Measurements from ENCODE around the gene EFL1.
"Not testable (repeated sequence)": the region's sequence is repeated elsewhere in the genome, so short reads cannot be mapped to it uniquely, and the experiment has no call there.

The EFL1 gene

DNA sequence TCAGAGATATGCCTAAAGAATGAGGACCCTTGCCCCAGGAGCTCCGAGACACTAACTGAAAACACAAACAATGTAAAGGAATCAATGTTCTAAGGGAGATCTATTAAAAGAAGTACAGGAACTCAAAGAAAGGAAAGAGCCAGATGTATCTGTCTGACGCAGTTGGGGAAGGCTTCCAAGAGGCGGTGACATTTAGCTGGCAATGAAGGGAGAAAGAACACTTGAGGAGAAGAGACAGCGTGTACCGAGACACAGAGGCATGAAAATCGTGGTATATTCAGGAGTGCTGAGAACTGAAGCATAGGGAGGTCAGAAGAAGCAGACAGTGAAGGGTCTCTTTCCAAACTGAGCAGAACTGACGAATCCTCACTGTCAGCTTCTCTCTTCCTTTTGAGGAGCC is 66.7 kb downstream of the EFL1 start:
- not testable (repeated sequence) for DNase-seq

DNA sequence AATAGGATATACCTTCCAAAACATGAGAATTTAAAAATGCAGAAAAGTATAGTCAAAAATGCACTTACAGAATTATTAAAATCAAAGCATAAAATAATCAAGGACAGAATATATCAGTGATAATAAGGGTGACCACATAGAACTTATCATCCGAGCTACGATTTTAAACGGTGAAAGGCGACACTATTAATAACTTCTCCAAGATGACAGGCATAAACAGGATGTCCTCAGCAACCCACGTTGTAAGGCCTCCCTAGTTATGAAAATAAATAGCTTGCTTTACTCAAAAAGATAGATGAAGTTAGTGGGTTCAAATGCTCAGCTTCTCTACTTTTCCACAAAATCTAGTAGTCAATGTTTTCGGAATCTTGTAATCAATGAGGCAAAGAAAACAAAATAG is 68.0 kb downstream of the EFL1 start:
- not testable (repeated sequence) for DNase-seq

DNA sequence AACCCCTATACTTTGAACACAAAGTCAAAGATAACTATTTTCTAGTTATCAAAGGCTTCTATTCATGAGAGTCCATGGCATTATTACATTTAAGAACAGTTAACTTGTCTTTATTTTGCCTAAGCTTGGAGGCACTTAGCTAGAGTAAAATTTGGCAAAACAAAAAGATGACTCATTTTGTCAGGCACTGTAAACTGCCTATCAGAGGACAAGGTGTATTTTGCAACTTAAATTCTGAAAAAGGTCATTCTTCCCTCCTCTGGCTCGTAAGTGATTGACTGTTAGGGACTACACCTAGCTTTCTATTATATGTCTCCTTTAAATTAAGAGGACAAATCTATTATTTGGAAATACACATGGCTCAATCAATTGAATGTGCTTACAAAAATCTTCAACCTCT is 69.1 kb downstream of the EFL1 start:
- DNase-seq, result not testable (repeated sequence)

DNA sequence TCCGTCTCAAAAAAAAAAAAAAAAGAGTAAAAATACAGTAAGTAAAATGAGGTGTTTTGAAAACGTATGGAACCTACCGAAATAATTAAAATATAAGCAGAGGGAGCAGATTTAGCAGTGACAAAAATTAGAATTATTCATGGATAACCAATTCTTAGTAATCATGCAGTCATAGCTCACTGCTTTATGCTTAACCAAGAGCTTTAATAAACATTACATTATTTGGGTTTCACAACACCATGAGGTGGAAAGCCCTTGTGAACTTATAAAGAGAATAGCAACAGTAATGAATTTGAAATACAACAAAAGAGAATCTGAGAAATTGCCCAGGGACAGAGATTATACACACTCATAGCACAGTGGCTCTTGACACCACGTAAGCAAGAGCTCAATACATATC is 70.1 kb downstream of the EFL1 start:
- not testable (repeated sequence) for DNase-seq

DNA sequence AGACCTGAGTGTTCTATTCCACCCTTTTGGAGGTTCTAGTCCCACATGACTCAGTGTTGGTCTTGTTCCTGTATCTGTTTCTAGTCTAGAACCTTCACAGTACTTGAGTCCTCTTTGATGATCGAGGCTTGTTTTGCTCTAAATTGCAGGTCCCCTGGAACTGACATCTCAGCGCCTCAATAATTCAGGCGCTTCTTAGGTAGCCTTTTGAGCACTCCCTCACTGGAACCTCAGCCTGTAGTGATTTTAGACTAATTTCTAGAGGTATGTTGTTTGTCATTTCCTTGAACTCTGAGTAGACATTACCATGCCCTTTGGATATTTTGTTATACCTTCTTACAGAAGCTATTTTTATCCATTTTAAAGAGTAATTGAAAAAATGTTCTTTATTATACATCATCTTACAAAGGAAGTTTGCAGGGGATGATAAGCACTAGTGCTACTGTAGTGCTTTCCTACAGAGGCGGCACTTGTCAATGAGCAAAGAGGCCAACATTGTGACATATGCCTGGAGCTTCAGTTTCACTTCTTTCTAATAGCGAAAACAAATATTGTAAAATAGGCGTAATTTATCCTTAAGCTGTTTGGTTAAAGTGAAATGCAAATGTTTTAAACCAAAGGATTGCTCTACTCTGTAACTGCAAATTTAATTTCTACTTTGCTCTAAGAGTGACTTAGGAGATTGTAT is 75.7 kb downstream of the EFL1 start:
- DNase-seq, result no peak

DNA sequence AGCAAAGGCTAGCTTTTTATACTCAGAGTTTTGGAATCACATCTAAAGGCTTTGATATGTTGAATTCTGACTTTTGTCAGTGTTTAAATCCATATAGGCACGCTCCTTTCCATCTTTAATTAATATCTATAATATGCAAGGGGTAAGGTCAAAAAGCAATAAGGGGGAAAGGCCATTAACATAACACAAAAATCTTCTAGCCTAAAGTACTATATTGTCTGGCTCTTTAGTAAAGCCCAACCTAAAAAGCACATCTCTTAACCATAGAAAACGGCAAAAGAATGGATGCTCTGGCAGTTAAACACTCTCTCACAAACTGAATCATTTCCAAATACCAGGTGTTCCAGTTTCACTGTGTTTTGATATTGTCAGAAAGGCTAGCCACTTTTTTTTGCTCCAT is 76.4 kb downstream of the EFL1 start:
- no peak for DNase-seq

DNA sequence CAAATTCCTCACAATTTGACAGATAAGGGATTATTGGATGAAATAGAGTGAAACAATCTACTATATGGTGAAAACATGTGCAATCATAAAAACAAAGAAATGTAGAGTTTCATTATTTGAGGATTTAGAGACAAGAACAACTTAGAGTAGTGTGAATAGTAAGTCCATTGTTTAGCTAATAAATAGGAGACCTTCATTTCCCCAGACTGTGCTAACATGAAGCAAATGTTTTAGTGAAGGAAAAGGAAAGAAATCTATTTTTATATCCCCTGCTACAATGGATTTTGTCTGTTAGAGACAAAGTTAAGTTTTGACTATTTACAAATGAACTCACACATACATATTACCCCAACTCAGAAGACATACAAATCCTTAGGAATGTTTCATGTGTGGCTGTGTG is 77.8 kb downstream of the EFL1 start:
- no peak for DNase-seq

DNA sequence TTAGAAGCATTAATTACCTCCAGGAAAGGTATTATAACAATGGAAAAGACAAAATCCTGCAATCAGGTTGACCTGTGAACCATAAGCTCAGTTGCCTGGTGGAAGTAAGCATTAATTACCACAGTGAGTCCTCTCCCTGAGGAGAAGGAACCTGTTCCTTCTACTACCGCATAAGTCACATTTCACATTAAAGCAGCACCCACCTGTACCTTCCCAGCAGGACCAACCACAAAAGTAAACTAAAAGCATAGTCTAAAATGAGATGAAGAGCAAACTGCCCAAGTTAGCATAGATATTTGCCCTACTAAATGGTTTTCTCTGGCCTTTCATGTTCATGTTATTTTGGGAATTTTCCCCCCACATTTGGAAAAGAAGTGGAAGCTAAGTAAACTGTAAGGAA is 78.2 kb downstream of the EFL1 start:
- DNase-seq, result no peak

DNA sequence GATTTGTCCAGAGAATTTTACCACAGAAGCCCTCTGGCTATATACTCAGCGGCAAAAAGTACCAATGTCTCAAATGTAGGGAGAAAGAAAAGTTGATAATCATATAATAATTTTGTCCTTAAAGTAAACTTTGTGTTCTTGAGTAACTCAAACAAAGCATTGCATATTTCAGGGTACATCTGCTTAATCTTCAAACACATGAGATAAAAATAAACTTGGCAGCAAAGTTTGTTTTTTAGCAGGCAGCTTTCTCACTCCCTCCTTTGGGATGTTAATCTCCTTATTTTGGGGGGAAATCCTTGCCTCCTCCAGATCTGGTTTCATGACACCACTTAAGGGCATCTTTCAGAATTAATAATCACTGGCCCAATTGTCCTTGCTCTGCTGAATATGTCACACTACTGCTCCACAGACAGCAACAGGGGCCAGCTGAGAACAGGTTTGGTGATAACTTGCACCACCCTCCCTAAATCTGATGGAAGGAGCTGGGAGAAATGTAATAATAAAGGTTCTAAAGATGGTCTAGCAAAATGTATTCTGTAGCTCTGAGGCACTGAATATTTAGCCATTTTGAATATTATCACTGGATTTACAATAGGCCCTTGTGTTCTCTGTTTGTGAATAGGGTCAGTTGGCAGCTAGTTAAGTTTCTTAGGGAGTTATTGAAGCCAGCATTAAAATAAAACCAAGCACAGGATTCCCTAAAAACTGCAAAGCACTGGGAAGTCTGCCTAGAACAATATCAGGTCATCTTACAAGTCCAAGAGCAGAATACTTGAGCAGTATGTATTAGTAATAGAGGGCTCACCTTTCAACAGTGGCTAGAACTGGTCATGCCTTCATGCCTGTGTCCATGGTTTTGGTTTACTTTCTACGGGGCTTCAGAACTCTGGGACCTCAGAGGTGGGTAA is 79.2 kb downstream of the EFL1 start:
- no peak for DNase-seq

DNA sequence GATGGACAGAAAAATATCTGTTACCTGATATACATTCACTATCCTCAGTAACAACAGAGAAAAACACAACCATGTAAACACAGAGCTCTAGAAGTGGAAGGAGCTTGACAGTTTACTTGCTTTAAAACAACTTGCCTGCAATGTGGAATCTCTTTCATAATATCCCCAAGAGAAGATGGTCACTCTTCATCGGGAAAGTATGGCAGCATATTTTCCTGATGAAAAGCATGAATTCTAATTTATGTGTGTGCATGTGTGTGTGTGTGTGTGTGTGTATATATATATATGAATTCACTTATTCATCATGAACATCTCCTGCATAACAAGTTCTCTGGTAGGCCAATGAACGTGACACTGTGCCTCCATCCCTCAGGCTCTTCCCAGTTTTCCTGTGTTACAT is 81.2 kb downstream of the EFL1 start:
- no peak for DNase-seq

DNA sequence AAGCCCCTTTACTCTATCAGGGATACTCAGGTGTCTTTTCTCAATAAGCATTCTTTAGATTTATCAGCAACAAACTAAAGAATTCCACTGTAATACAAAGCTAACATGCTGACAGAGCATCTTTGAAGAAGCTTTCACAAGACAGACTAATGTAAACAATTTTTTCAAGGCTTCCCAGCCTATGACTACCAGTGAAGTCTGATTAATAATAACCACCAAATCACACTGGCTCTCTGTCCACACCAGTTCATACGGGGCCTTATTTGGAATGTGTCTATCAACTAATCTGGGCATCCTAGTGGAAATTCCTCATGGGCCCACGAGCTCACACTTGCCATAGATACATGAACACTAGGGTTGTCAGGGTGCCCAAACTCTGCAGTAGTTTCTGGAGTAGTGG is 84.5 kb downstream of the EFL1 start:
- DNase-seq, result no peak

DNA sequence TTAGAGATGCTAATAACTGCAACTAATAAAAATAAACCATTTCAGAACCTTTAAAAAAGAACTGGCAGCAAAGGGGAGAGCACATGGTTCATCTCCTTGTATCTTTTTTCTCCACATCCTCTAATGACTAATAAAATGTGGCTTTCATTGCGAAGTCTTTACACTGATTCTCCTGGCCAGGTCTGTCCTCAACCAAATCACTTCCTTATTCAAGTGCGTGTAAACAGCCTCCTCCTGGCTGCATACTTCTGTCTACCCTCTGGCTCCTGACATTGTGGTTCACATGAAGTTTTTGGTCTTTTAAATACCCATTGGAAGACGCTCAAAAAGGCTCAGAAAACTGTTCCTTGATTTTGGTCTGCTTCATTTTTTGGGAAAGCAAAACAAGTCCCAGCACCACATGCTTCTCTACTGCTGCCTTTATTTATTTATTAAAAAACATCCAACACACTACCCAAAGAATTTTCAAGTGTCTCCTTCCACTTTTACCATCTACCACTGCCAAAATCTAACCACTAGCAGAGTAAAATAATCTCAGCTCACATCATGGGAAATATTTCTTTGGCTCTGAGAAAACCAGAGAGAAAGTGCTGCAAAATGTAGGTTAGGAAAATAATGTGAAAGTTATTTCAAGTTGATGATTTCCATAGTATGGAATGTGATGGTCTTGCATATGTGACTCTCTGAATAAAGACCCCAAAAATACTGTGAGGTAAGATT is 85.1 kb downstream of the EFL1 start:
- DNase-seq, result no peak

DNA sequence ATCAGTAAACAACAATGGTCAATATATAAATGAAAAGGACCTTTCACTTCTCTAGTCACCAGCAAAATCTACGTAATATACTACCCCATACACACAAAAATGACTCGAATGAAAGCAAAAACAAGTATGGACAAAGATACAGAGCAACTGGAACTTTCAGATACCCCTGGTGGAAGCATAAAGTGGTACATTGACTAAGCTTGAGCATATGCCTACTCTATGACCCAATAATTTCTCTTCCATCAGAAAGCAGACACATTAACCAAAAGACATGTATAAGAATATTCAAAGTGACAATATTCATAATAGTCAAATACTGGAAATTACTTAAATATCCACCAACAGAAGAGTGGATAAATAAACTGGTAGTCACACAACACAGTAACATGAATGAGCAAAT is 86.0 kb downstream of the EFL1 start:
- no peak for DNase-seq

DNA sequence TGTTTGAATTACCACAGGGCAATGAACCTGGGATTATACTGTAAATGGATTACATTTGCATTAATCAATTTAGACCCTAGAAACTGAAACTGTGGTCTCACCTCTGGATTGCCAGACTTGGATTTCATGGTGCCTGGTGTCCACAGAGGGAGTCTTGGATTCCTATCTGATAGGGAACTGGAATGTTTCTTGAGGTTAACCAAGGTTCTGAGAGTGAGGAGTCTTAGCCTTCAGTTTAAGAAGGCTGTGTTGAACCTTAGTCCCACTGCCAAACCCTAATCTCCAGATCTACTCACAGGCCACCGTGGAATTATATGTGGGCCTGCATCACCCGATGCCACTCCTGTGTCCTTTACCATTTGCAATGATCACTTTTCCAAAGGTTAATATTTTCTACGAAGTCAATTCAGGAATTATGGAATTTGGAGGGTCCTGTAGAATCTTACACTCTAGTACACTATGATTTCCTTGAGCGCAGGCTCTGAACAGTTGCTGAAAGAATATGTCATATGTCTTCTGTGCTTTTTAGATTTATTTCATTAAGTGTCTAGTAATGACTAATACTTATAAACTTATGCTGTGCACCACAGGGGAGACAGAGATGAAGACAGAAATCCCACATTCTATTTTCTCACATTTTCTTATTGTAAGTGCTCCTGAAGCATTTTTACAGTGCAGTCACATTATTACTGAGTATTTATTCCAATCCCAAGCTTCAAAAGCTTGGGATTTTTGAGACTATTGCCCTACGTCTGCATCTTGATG is 87.9 kb downstream of the EFL1 start:
- no peak for DNase-seq

DNA sequence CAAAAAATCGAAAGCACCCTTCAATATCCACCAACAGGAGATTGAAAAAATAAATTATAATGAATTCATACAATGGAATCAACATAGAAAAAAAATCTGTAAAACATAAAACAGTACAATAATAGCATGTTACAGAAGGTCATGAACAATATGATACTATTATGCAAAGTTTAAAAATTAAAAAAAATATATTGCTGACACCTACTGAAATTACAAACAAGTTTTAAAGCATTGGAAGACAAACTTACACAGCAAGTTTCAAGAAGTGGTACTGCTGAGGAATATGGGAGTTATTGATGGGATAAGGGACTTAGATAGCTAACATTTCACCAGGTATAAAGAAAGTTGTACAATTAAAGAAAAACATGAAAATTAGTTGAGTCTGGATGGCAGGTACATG is 89.4 kb downstream of the EFL1 start:
- no peak for DNase-seq

DNA sequence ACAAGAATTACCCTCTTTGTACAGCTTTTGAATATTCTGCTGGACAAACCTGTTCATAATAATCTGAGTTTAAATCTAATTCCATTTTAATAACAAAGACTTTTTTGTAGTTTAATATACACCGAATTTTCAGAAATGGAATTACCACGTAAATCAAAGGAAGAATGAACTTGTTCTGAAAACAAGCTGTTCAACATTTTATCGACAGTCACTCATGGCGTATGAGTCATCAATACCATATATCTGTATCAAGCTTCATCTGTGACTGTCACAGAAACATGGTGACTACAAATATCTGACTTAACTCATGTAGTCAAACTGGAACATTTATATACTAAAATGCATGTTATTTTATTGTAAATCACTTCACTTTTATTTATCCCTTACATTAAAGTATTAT is 90.0 kb downstream of the EFL1 start:
- DNase-seq, result no peak

DNA sequence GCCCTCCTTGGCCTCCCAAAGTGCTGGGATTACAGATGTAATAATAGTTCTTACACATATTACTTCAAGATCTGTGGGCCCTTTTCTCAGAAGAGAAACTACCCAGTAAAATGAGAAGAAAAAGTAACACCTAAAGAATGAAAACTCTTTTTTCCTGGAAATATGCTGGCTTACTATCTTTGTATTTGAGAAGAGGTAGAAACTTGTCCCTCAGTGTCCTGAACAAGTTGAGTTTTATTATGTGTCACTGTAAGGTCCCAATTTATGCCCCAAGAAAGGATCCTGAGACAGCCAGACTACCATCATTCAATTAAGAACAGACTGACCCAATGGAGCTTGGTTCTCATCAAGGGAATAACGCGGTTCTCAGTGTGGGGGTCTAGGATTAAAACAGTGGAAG is 93.8 kb downstream of the EFL1 start:
- DNase-seq, result no peak

DNA sequence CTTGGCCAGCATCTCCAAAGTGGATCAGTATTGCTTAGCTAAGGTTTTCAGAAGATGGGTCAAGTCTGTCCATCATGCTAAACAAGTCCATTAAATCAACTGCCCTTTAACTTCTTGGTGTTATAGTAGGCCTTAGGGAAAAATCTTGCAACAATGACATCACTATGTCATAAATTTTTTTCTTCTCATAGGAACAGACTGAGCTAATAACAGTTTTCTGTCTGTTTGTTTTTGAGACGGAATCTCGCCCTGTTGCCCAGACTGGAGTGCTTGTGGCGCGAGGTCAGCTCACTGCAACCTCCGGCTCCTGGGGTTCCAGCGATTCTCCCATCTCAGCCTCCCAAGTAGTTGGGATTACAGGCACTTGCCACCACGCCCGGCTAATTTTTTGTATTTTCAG is 94.2 kb downstream of the EFL1 start:
- DNase-seq, result no peak

DNA sequence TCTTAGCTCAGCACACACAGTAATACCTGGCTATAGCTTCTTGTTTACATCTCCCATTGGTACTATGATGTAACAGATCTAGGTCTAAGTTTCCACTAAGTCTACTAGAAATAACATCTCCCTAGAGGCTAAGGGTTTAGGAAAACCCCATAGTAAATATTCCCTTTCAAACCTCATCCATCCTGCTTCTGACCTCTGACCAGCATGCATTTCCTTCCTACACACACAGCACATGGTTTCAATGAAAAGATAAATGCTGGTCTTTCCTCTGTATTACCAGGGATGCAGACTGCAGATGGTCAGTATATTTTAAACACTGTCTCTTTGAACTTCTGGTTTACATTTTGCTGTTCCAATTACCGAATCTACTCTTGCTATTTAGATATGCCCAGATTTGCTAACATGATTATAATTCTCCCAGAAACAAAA is 96.6 kb downstream of the EFL1 start:
- no peak for DNase-seq

DNA sequence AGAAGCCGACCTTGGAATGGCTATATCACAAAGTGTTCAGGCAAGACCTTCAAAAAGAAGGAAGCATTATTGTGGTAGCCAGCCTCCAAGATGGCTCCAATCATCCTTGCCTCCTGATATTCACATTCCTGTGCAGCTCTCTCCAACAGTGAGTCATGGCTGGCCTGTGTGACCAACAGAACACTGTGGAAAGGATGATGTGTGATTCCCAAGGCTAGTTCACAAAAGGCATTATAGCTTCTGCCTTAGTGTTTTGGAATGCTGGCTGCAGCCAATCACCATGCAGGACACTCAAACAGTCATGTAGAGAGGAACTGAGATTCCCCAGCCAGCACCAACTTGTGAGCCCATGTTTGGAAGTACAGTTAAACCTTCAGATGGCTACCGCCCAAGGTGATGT is 102.6 kb downstream of the EFL1 start:
- no peak for DNase-seq

DNA sequence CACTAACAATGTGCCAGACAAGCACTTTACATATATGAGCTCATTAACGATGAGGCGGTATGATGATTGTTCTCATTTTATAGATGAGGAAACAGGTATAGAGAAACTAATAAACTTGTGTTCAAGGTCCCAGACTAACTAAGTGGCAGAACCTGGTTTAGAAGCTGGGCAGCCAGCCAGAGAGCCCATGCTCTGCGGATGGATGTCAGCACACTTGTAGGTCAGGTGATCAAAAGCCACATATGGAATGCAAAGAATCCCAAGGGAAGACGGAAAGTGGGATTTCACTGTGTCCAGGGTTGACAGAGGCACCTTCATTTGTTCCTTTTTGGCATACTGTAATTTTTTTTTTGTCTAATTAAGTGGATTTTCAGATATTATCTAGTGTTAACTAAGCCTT is 103.7 kb downstream of the EFL1 start:
- no peak for DNase-seq

DNA sequence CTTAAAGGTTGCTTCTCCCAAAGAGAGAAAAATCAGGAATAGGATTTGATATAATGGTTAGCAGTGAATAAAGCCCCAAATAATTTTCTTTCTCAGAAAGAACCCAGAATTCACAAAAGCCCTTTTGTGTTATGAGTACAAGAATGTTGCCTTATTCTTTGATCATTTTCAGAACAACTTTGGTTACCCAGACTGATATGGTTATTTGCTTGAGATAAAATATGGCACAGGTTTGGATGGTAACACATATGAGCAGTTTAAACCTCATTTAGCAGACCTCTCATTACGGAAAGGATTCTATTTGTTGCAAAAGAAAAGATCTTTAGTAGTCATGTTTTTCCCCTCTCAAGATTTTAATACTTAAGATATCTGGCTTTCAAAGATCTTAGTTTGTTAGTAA is 111.9 kb downstream of the EFL1 start:
- no peak for DNase-seq

DNA sequence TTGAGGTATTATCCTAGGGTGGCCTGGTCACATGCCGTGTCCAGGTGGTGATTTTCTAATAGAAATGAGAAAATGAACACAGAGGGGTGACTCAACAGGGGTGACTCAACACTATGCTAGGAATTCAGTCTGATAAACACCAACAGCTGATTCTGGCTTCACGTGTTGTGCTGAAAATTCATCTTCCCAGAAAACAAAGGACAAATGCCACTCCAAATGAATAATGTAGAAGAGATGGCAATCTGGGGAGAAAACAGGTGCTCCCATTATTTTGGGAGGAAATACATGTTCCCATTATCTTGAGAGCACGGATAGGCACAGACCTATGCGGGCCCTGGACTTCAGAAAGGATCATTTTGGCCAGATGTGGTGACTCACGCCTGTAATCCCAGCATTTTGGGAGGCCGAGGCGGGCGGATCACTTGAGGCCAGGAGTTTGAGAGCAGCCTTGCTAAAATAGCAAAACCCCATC is 115.5 kb downstream of the EFL1 start:
- no peak for DNase-seq
